Measurements from ENCODE around the gene TRMO. TPM values are rescaled to one million over a fixed set of nuclear protein-coding genes. Genes with fewer than 3 reads are reported as not detected.
"Not testable (repeated sequence)": the region's sequence is repeated elsewhere in the genome, so short reads cannot be mapped to it uniquely, and the experiment has no call there.

Gene TRMO
- total RNA-seq = 10 to 100 TPM; 14.9 to 15.4 TPM

- ATAC-seq = peak; percentile 83
- DNase-seq = peak; percentile 98
Measured at GRCh38 chr9:97921959-97922724, at the start of gene TRMO. Gene TRMO (minus strand): TSS chr9:97922500. CDS start chr9:97922493, 7 bp downstream.

GRCh38 chr9:97970165-97970564, 47.9 kb upstream of the TRMO start:
- CTCF ChIA-PET = no interaction called here
- no peak for DNase-seq
- no peaks in the 10 kb centered on the region for H3K4me1 Mint-ChIP-seq
- H3K9me3 Mint-ChIP-seq (ENCODE audit: low read depth) = no peaks in the 10 kb centered on the region
- ATAC-seq = no peak
- no peak overlapping the region for H3K27ac Mint-ChIP-seq
- no peak overlapping the region for H3K4me3 Mint-ChIP-seq
- H3K27me3 Mint-ChIP-seq = peaks cover 24% of the 10 kb centered on the region
- H3K36me3 Mint-ChIP-seq = no peaks in the 10 kb centered on the region

More at GRCh38 chr9:97921959-97922724, at the start of gene TRMO:
- Mint-ChIP-seq H3K9me3 (ENCODE audit: low read depth) (no peaks in the 10 kb centered on the region), H3K36me3 (peaks cover 7% of the 10 kb centered on the region), H3K27ac (peak within 1 kb of the TSS; percentile 97), H3K4me3 (peak within 1 kb of the TSS; percentile 82), H3K27me3 (peaks cover 3% of the 10 kb centered on the region), H3K4me1 (peaks cover 53% of the 10 kb centered on the region)
- CTCF ChIA-PET = interaction anchor here (0.6 to 7.7 kb wide), 38 partner anchors 9 to 334 kb away, joined by 3 to 99 read pairs (median 6); partner anchors contain the start of genes ANP32B, HEMGN, NANS and NCBP1

GRCh38 chr9:97969014-97969413, 46.7 kb upstream of the TRMO start:
- no peaks in the 10 kb centered on the region for H3K9me3 Mint-ChIP-seq (ENCODE audit: low read depth)
- CTCF ChIA-PET = interaction anchor here (0.8 kb wide), 1 partner anchor 11 kb away, joined by 3 read pairs; no protein-coding TSS in a partner anchor
- H3K27me3 Mint-ChIP-seq = peaks cover 25% of the 10 kb centered on the region
- no peak for ATAC-seq
- peaks cover 2% of the 10 kb centered on the region for H3K4me1 Mint-ChIP-seq
- no peak overlapping the region for H3K4me3 Mint-ChIP-seq
- H3K27ac Mint-ChIP-seq = no peak overlapping the region
- H3K36me3 Mint-ChIP-seq = no peaks in the 10 kb centered on the region
- no peak for DNase-seq

- H3K9me3 Mint-ChIP-seq (ENCODE audit: low read depth) = no peaks in the 10 kb centered on the region
- H3K4me1 Mint-ChIP-seq = peaks cover 5% of the 10 kb centered on the region
- H3K36me3 Mint-ChIP-seq = no peaks in the 10 kb centered on the region
- DNase-seq = no peak
- CTCF ChIA-PET = interaction anchor here (1.1 to 1.8 kb wide), 2 partner anchors 8 to 24 kb away, joined by 3 to 5 read pairs; no protein-coding TSS in a partner anchor
- H3K27ac Mint-ChIP-seq = no peak overlapping the region
- H3K27me3 Mint-ChIP-seq = peaks cover 14% of the 10 kb centered on the region
- no peak for ATAC-seq
- no peak overlapping the region for H3K4me3 Mint-ChIP-seq
Measured at GRCh38 chr9:97966493-97966892, 44.2 kb upstream of the TRMO start.

- H3K9me3 Mint-ChIP-seq (ENCODE audit: low read depth) = no peaks in the 10 kb centered on the region
Measured at GRCh38 chr9:97964901-97965300, 42.6 kb upstream of the TRMO start.

GRCh38 chr9:97963232-97963631, 40.9 kb upstream of the TRMO start:
- CTCF ChIA-PET = interaction anchor here (1.4 to 2.5 kb wide), 6 partner anchors 9 to 72 kb away, joined by 3 to 13 read pairs (median 6); no protein-coding TSS in a partner anchor
- no peaks in the 10 kb centered on the region for H3K36me3 Mint-ChIP-seq
- H3K4me3 Mint-ChIP-seq = no peak overlapping the region
- DNase-seq (no peak), ATAC-seq (no peak)
- H3K9me3 Mint-ChIP-seq (ENCODE audit: low read depth) = no peaks in the 10 kb centered on the region
- peaks cover 8% of the 10 kb centered on the region for H3K4me1 Mint-ChIP-seq
- no peak overlapping the region for H3K27ac Mint-ChIP-seq
- H3K27me3 Mint-ChIP-seq = peaks cover 8% of the 10 kb centered on the region

More at GRCh38 chr9:97964901-97965300, 42.6 kb upstream of the TRMO start:
- ATAC-seq (no peak), DNase-seq (no peak)
- H3K36me3 Mint-ChIP-seq = no peaks in the 10 kb centered on the region
- CTCF ChIA-PET = interaction anchor here (1.0 to 2.5 kb wide), 3 partner anchors 17 to 41 kb away, joined by 3 to 13 read pairs (median 3); no protein-coding TSS in a partner anchor
- no peak overlapping the region for H3K27ac Mint-ChIP-seq
- peaks cover 5% of the 10 kb centered on the region for H3K4me1 Mint-ChIP-seq
- no peak overlapping the region for H3K4me3 Mint-ChIP-seq
- H3K27me3 Mint-ChIP-seq = peaks cover 8% of the 10 kb centered on the region

- Mint-ChIP-seq H3K4me3 (no peak overlapping the region), H3K27ac (no peak overlapping the region), H3K9me3 (ENCODE audit: low read depth) (no peaks in the 10 kb centered on the region), H3K27me3 (peaks cover 8% of the 10 kb centered on the region), H3K4me1 (peaks cover 8% of the 10 kb centered on the region), H3K36me3 (no peaks in the 10 kb centered on the region)
- CTCF ChIA-PET = interaction anchor here (1.5 to 2.4 kb wide), 5 partner anchors 8 to 72 kb away, joined by 4 to 9 read pairs (median 7); partner anchors contain the start of gene TRMO
- ATAC-seq (no peak), DNase-seq (no peak)
Measured at GRCh38 chr9:97962575-97962974, 40.3 kb upstream of the TRMO start.

GRCh38 chr9:97962136-97962535, 39.8 kb upstream of the TRMO start:
- Mint-ChIP-seq H3K36me3 (no peaks in the 10 kb centered on the region), H3K4me3 (no peak overlapping the region), H3K27me3 (peaks cover 8% of the 10 kb centered on the region), H3K27ac (no peak overlapping the region), H3K4me1 (peaks cover 8% of the 10 kb centered on the region), H3K9me3 (ENCODE audit: low read depth) (no peaks in the 10 kb centered on the region)
- ATAC-seq (no peak), DNase-seq (no peak)
- CTCF ChIA-PET = interaction anchor here (1.5 to 2.4 kb wide), 5 partner anchors 8 to 73 kb away, joined by 4 to 9 read pairs (median 7); partner anchors contain the start of gene TRMO

- H3K4me1 Mint-ChIP-seq = peaks cover 8% of the 10 kb centered on the region
- peaks cover 7% of the 10 kb centered on the region for H3K27me3 Mint-ChIP-seq
- CTCF ChIA-PET = interaction anchor here (1.5 to 2.2 kb wide), 4 partner anchors 19 to 73 kb away, joined by 4 to 9 read pairs (median 6); partner anchors contain the start of gene TRMO
- no peaks in the 10 kb centered on the region for H3K36me3 Mint-ChIP-seq
- DNase-seq = no peak
- no peak overlapping the region for H3K27ac Mint-ChIP-seq
- no peak for ATAC-seq
- no peaks in the 10 kb centered on the region for H3K9me3 Mint-ChIP-seq (ENCODE audit: low read depth)
- no peak overlapping the region for H3K4me3 Mint-ChIP-seq
Measured at GRCh38 chr9:97961361-97961760, 39.1 kb upstream of the TRMO start.

- CTCF ChIA-PET = interaction anchor here (1.4 to 3.6 kb wide), 4 partner anchors 22 to 63 kb away, joined by 3 to 26 read pairs (median 4); partner anchors contain the start of genes ANP32B and TRMO
Measured at GRCh38 chr9:97960678-97961328, 38.5 kb upstream of the TRMO start.

GRCh38 chr9:97959585-97959984, 37.3 kb upstream of the TRMO start:
- ATAC-seq = no peak
- H3K27me3 Mint-ChIP-seq = peaks cover 5% of the 10 kb centered on the region
- no peaks in the 10 kb centered on the region for H3K9me3 Mint-ChIP-seq (ENCODE audit: low read depth)
- peaks cover 8% of the 10 kb centered on the region for H3K4me1 Mint-ChIP-seq
- H3K4me3 Mint-ChIP-seq = no peak overlapping the region
- CTCF ChIA-PET = interaction anchor here (0.9 to 3.6 kb wide), 9 partner anchors 21 to 113 kb away, joined by 3 to 26 read pairs (median 4); partner anchors contain the start of genes ANP32B and TRMO
- no peak for DNase-seq
- no peaks in the 10 kb centered on the region for H3K36me3 Mint-ChIP-seq
- H3K27ac Mint-ChIP-seq = no peak overlapping the region

More at GRCh38 chr9:97960678-97961328, 38.5 kb upstream of the TRMO start:
- not testable (repeated sequence) for H3K9me3 Mint-ChIP-seq (ENCODE audit: low read depth); ATAC-seq; H3K4me1 Mint-ChIP-seq; H3K27me3 Mint-ChIP-seq; H3K27ac Mint-ChIP-seq; H3K4me3 Mint-ChIP-seq; H3K36me3 Mint-ChIP-seq; DNase-seq

- H3K27ac Mint-ChIP-seq = no peak overlapping the region
- ATAC-seq (peak; percentile 47), DNase-seq (no peak)
- peaks cover 2% of the 10 kb centered on the region for H3K27me3 Mint-ChIP-seq
- CTCF ChIA-PET = interaction anchor here (0.9 to 3.6 kb wide), 9 partner anchors 8 to 114 kb away, joined by 3 to 26 read pairs (median 4); partner anchors contain the start of genes ANP32B and TRMO
- no peaks in the 10 kb centered on the region for H3K36me3 Mint-ChIP-seq
- H3K4me3 Mint-ChIP-seq = no peak overlapping the region
- peaks cover 6% of the 10 kb centered on the region for H3K4me1 Mint-ChIP-seq
- no peaks in the 10 kb centered on the region for H3K9me3 Mint-ChIP-seq (ENCODE audit: low read depth)
Measured at GRCh38 chr9:97958812-97959511, 36.7 kb upstream of the TRMO start.

Data from activated CD8-positive, alpha-beta memory T cell treated with anti-CD3 and anti-CD28 coated beads, Interleukin-2, amount 10 ng/mL, durations not matched to agents 7 days and 5 days (primary cell).